Vagina (tissue), 2 donors: ENCODE data around the gene PSMA8. TPM values are rescaled to one million over a fixed set of nuclear protein-coding genes. Genes with fewer than 3 reads are reported as not detected.

Source experiments
- DNase-seq, 2 donors: peaks; one replicate each; pipeline ENCODE4 v3.0.0-alpha.2; 2017; ENCODE audit errors: extremely low spot score in 2 of 2
- H3K27ac ChIP-seq: fragments of 200-600 bp; sonication (generic); one replicate; pipeline ENCODE4 v1.5.1; 2019
- H3K27me3 ChIP-seq: fragments of 200-600 bp; sonication (generic); one replicate; pipeline ENCODE4 v1.5.1; 2019
- H3K36me3 ChIP-seq, 2 donors: fragments of 200-600 bp; sonication (generic); one replicate each; pipeline ENCODE4 v1.5.1; 2017 to 2019
- H3K4me1 ChIP-seq: fragments of 200-600 bp; sonication (generic); one replicate; pipeline ENCODE4 v1.5.1; 2019
- H3K4me3 ChIP-seq, 2 donors: fragments of 200-600 bp; sonication (generic); 1 replicate in 1 of 2; 2 replicates in 1 of 2; pipeline ENCODE4 v1.5.1; 2016 to 2019
- H3K9me3 ChIP-seq: fragments of 200-600 bp; sonication (generic); one replicate; pipeline ENCODE4 v1.5.1; 2019
- CTCF ChIP-seq, 3 experiments: fragments of 450-650 bp in 2 of 3; fragments of 200-600 bp in 1 of 3; sonication (generic) in 1 of 3; IDR thresholded peaks; one replicate each; pipeline ENCODE4 v1.5.1; 2017 to 2019; ENCODE audit warnings: antibody characterized with exemption in 3 of 3, mild to moderate bottlenecking in 2 of 3, moderate library complexity in 2 of 3
- POLR2A ChIP-seq, 2 donors: fragments of 450-650 bp; IDR thresholded peaks; one replicate each; pipeline ENCODE4 v1.6.1; 2017; ENCODE audit warnings: antibody characterized with exemption in 2 of 2, mild to moderate bottlenecking in 2 of 2, moderate library complexity in 2 of 2
- POLR2AphosphoS5 ChIP-seq, 2 donors: sonication (generic); formaldehyde crosslinking; IDR thresholded peaks; one replicate each; pipeline ENCODE4 v1.9.0; 2017; ENCODE audit warnings: antibody characterized with exemption in 2 of 2, mild to moderate bottlenecking in 2 of 2, low read depth in 1 of 2; ENCODE audit not compliant: insufficient read depth in 1 of 2
- intact Hi-C: fragments of 100-400 bp; cut with DNase I; formaldehyde crosslinking; loops from one replicate; pipeline ENCODE4 v1.15.1; 2023
- total RNA-seq: library from RNA; depleted of rRNA; stranded (reverse); fragments of >200 nt; gene quantifications from one replicate; pipeline ENCODE4 v1.2.3, GENCODE V29; 2016

PSMA8 gene
- total RNA-seq, 1 donor from 2014 or later: not detected

- Histone ChIP-seq H3K4me1 (peaks cover 18% of the 10 kb centered on the region), H3K27me3 (no peaks in the 10 kb centered on the region), H3K4me3 (peak overlapping the region; percentile 74 to 88), H3K36me3 (no peaks in the 10 kb centered on the region), H3K9me3 (no peaks in the 10 kb centered on the region), H3K27ac (no peak overlapping the region)
- TF ChIP-seq CTCF (IDR thresholded peaks at IDR 0.05) (no peak), POLR2AphosphoS5 (IDR thresholded peaks at IDR 0.05; ENCODE audit: insufficient read depth in 1 of 2, low read depth in 1 of 2) (no peak), POLR2A (IDR thresholded peaks at IDR 0.05) (no peak)
- intact Hi-C loops: no loop called here
- DNase-seq: no peak
Measured at GRCh38 chr18:26225915-26226228, 92.2 kb downstream of the PSMA8 start.

DNA sequence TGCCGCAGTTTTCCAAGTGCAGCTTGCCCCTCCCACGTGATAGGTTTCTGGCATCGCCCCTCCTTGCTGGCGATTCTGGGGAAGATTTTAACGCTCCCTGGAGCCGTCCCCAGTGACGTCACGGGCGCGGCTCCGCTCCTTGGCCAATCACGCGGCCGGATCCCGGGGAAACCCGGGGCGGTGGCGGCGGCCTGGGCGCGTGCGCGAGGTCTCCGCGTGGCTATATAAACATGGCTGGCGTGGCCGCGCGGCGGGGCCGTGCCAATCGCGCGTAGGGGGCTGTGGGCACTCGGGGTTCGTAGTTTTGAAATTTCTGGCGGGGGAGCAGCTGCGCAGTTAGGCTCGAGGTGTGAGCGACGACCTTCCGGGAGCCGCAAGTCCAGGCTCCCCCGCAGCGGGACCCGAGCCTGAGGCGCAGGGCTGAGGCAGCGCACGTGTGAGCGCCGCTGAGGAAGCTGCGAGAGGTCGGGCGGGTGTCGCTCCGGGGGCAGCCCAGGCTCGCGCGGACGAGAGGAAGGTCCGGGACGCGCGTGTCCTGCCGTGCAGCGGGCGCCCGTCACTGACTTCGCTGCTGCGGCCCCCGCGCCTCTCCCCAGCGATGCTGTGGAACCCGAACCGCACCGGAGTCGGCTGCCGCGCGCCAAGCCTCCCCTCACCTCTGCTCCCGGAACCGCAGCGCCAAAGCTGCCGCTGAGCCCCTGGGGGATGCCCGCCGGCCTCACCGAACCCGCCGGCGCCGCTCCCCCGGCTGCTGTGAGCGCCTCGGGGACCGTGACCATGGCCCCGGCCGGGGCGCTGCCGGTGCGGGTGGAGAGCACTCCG lies 92.8 kb downstream of the PSMA8 start, which contains the start of gene TAF4B:
TSS of gene TAF4B (plus strand) at position 217 of the 822 bp plus-strand sequence. CDS start at position 706, 489 bp downstream.
- Histone ChIP-seq H3K9me3 (no peaks in the 10 kb centered on the region), H3K36me3 (no peaks in the 10 kb centered on the region), H3K27me3 (no peaks in the 10 kb centered on the region), H3K4me1 (peaks cover 18% of the 10 kb centered on the region), H3K27ac (peak within 1 kb of the TSS; percentile 66), H3K4me3 (peak within 1 kb of the TSS; percentile 74 to 88)
- TF ChIP-seq POLR2AphosphoS5 (IDR thresholded peaks at IDR 0.05; ENCODE audit: insufficient read depth in 1 of 2, low read depth in 1 of 2): peak; percentile 89
- TF ChIP-seq CTCF (IDR thresholded peaks at IDR 0.05): no peak
- peak in 1 of 2 donors; percentile 38 for TF ChIP-seq POLR2A (IDR thresholded peaks at IDR 0.05)
- DNase-seq: peak in 1 of 2 donors; percentile 93
- intact Hi-C loops: no loop called here

DNA sequence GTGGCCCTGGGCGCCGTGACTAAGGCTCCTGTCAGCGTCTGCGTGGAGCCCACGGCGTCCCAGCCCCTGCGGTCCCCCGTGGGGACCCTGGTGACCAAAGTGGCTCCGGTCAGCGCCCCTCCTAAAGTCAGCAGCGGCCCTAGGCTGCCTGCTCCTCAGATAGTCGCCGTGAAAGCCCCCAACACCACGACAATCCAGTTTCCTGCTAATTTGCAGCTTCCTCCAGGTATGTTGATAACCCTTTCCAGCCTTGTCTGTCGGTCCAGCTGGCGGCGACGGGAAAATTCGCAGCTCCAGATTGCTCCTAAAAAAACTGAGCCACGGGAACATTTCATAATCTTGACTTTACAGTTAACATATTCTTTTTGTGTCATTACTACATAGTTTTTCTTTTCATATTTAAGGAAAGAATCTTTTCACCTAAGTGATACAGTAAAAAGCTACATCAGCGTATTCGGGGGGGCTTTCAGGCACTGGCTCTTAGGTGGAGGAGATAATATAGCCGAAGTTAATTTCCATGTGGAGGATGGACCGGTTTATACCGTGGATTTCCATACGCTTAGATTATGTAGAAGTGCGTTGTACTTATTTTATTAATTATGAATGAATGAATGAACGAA lies 93.5 kb downstream of the PSMA8 start:
- Histone ChIP-seq H3K4me1 (peaks cover 18% of the 10 kb centered on the region), H3K9me3 (no peaks in the 10 kb centered on the region), H3K27ac (peak overlapping the region; percentile 66), H3K4me3 (peak overlapping the region; percentile 74 to 88), H3K36me3 (no peaks in the 10 kb centered on the region), H3K27me3 (no peaks in the 10 kb centered on the region)
- DNase-seq: no peak
- intact Hi-C loops: no loop called here
- TF ChIP-seq POLR2A (IDR thresholded peaks at IDR 0.05): no peak
- TF ChIP-seq CTCF (IDR thresholded peaks at IDR 0.05): no peak
- TF ChIP-seq POLR2AphosphoS5 (IDR thresholded peaks at IDR 0.05; ENCODE audit: insufficient read depth in 1 of 2, low read depth in 1 of 2): no peak

GRCh38 chr18:26228562-26229260 lies 95.0 kb downstream of the PSMA8 start:
- no peaks in the 10 kb centered on the region for H3K36me3 ChIP-seq
- no peaks in the 10 kb centered on the region for H3K27me3 ChIP-seq
- intact Hi-C loops: no loop called here
- peaks cover 18% of the 10 kb centered on the region for H3K4me1 ChIP-seq
- H3K27ac ChIP-seq: no peak overlapping the region
- no peak overlapping the region for H3K4me3 ChIP-seq
- DNase-seq: no peak
- TF ChIP-seq CTCF (IDR thresholded peaks at IDR 0.05): no peak
- no peak for TF ChIP-seq POLR2A (IDR thresholded peaks at IDR 0.05)
- no peak for TF ChIP-seq POLR2AphosphoS5 (IDR thresholded peaks at IDR 0.05; ENCODE audit: insufficient read depth in 1 of 2, low read depth in 1 of 2)
- H3K9me3 ChIP-seq: no peaks in the 10 kb centered on the region
